Cardiac muscle cell (in vitro differentiated cells and primary cell): ENCODE measurements around the gene RFFL. TPM values are rescaled to one million over a fixed set of nuclear protein-coding genes. Genes with fewer than 3 reads are reported as not detected.
A peak's percentile ranks its signal among the peaks of the same experiment; 100 is the strongest.

Experiments
- DNase-seq, 2 donors: peaks; one replicate each; pipeline versions ENCODE4 v3.0.0 to v3.0.0-alpha.2; 2010 to 2017; ENCODE audit warnings: low read depth in 1 of 2, low spot score in 1 of 2
- H3K27ac ChIP-seq: fragments of 200-600 bp; sonication (generic); 2 replicates; pipeline ENCODE4 v1.5.1; 2016
- H3K27me3 ChIP-seq: fragments of 200-600 bp; sonication (generic); 2 replicates; pipeline ENCODE4 v1.6.0; 2016; ENCODE audit warnings: control low read depth
- H3K36me3 ChIP-seq: fragments of 200-600 bp; sonication (generic); 2 replicates; pipeline ENCODE4 v1.5.1; 2016; ENCODE audit warnings: control low read depth
- H3K4me1 ChIP-seq: fragments of 200-600 bp; sonication (generic); 2 replicates; pipeline ENCODE4 v1.8.1; 2017; ENCODE audit warnings: low read depth, mild to moderate bottlenecking, mixed run types
- H3K4me3 ChIP-seq: fragments of 200-600 bp; sonication (generic); 2 replicates; pipeline ENCODE4 v1.5.1; 2016; ENCODE audit warnings: mild to moderate bottlenecking
- H3K9me3 ChIP-seq: fragments of 200-600 bp; sonication (generic); 2 replicates; pipeline ENCODE4 v1.5.1; 2017; ENCODE audit warnings: low read depth, mild to moderate bottlenecking, control low read depth
- polyA plus RNA-seq: library from polyadenylated mRNA; unstranded; fragments of >200 nt; fragmentation: Nextera tagmentation; extraction: Ambion mirVana; gene quantifications from 2 replicates; pipeline ENCODE4 v1.2.1, GENCODE V29; 2016
- total RNA-seq: library from RNA; depleted of rRNA; stranded (reverse); fragments of >200 nt; gene quantifications from 2 replicates; pipeline ENCODE4 v1.2.3, GENCODE V29; 2016
- TF ChIP-seq, protein P1 (sequence below): IDR thresholded peaks from 2 replicates; pipeline ENCODE4 v1.5.1; 2012; ENCODE audit warnings: low read depth, mild to moderate bottlenecking, low read length

RFFL gene
- total and polyA plus RNA-seq, 2 experiments from 2014 or later = 4.9 to 22.3 TPM

- TF ChIP-seq, protein P1, sequence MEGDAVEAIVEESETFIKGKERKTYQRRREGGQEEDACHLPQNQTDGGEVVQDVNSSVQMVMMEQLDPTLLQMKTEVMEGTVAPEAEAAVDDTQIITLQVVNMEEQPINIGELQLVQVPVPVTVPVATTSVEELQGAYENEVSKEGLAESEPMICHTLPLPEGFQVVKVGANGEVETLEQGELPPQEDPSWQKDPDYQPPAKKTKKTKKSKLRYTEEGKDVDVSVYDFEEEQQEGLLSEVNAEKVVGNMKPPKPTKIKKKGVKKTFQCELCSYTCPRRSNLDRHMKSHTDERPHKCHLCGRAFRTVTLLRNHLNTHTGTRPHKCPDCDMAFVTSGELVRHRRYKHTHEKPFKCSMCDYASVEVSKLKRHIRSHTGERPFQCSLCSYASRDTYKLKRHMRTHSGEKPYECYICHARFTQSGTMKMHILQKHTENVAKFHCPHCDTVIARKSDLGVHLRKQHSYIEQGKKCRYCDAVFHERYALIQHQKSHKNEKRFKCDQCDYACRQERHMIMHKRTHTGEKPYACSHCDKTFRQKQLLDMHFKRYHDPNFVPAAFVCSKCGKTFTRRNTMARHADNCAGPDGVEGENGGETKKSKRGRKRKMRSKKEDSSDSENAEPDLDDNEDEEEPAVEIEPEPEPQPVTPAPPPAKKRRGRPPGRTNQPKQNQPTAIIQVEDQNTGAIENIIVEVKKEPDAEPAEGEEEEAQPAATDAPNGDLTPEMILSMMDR = no peak
- Histone ChIP-seq H3K9me3 (no peaks in the 10 kb centered on the region), H3K36me3 (no peaks in the 10 kb centered on the region), H3K4me1 (no peaks in the 10 kb centered on the region), H3K27ac (no peak overlapping the region), H3K27me3 (no peaks in the 10 kb centered on the region), H3K4me3 (no peak overlapping the region)
- DNase-seq = no peak
Observed at GRCh38 chr17:35051579-35052240, 11.8 kb downstream of the RFFL start.

GRCh38 chr17:35051183-35051578 is 12.3 kb downstream of the RFFL start:
- Histone ChIP-seq H3K9me3 (no peaks in the 10 kb centered on the region), H3K36me3 (no peaks in the 10 kb centered on the region), H3K27me3 (no peaks in the 10 kb centered on the region), H3K27ac (no peak overlapping the region), H3K4me3 (no peak overlapping the region), H3K4me1 (no peaks in the 10 kb centered on the region)
- DNase-seq = peak in 1 of 2 donors; percentile 12
- TF ChIP-seq, protein P1 = no peak

GRCh38 chr17:35050170-35050569 is 13.3 kb downstream of the RFFL start:
- no peak overlapping the region for H3K27ac ChIP-seq
- no peaks in the 10 kb centered on the region for H3K27me3 ChIP-seq
- TF ChIP-seq, protein P1 = no peak
- H3K9me3 ChIP-seq = no peaks in the 10 kb centered on the region
- H3K4me1 ChIP-seq = no peaks in the 10 kb centered on the region
- no peak overlapping the region for H3K4me3 ChIP-seq
- no peak for DNase-seq
- no peaks in the 10 kb centered on the region for H3K36me3 ChIP-seq

- Histone ChIP-seq H3K4me3 (no peak overlapping the region), H3K9me3 (no peaks in the 10 kb centered on the region), H3K27ac (no peak overlapping the region), H3K4me1 (no peaks in the 10 kb centered on the region), H3K27me3 (no peaks in the 10 kb centered on the region), H3K36me3 (no peaks in the 10 kb centered on the region)
- TF ChIP-seq, protein P1 = no peak
- no peak for DNase-seq
Observed at GRCh38 chr17:35048685-35049379, 14.7 kb downstream of the RFFL start.

DNA sequence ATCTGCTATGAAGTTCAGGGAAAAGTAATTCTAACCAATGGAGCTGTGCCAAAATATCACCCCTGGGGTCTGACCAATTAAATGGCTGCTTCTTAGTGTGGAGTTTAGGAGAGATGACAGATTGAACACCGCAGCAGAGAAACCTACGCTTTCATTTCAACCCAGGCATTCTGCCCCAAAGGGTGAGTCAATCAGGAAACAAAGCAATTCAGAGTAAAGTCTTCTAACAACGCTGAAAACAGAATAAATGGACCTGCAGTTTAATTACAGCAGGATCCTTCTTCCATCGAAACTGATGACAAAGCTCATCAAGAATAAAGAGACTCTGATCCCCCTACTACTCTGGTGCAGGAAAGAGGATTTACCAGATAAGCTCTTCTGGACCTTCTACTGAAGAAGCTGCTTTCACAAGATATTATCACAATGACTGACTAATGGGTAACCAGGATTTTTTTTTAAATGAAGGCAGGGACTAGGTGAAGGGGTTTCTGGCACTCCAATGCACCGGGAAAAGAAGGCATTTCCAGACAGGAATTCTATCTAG is 16.7 kb downstream of the RFFL start:
- Histone ChIP-seq H3K4me3 (no peak overlapping the region), H3K9me3 (no peaks in the 10 kb centered on the region), H3K36me3 (no peaks in the 10 kb centered on the region), H3K27ac (no peak overlapping the region), H3K27me3 (no peaks in the 10 kb centered on the region), H3K4me1 (no peaks in the 10 kb centered on the region)
- peak in 1 of 2 donors; percentile 69 for DNase-seq
- TF ChIP-seq, protein P1 = no peak
